Renal cortex interstitium (tissue), 11 donors: ENCODE data around the gene NOMO2. TPM values are rescaled to one million over a fixed set of nuclear protein-coding genes. Genes with fewer than 3 reads are reported as not detected.
"Not testable (repeated sequence)": the region's sequence is repeated elsewhere in the genome, so short reads cannot be mapped to it uniquely, and the experiment has no call there.

Experiments used
- DNase-seq, 11 donors: peaks; one replicate each; pipeline ENCODE4 v3.0.0-alpha.2; 2013; ENCODE audit warnings: low read depth in 9 of 11, low spot score in 4 of 11; ENCODE audit errors: extremely low read depth in 1 of 11
- polyA plus RNA-seq, 3 donors: library from polyadenylated mRNA; unstranded; fragments of 120-200 nt; gene quantifications; one replicate each; pipeline ENCODE4 v1.2.1, GENCODE V29; 2013; ENCODE audit not compliant: insufficient read length in 3 of 3

The NOMO2 gene
- polyA plus RNA-seq, 3 donors: 68.7 to 75.4 (median 70.7) TPM

DNA sequence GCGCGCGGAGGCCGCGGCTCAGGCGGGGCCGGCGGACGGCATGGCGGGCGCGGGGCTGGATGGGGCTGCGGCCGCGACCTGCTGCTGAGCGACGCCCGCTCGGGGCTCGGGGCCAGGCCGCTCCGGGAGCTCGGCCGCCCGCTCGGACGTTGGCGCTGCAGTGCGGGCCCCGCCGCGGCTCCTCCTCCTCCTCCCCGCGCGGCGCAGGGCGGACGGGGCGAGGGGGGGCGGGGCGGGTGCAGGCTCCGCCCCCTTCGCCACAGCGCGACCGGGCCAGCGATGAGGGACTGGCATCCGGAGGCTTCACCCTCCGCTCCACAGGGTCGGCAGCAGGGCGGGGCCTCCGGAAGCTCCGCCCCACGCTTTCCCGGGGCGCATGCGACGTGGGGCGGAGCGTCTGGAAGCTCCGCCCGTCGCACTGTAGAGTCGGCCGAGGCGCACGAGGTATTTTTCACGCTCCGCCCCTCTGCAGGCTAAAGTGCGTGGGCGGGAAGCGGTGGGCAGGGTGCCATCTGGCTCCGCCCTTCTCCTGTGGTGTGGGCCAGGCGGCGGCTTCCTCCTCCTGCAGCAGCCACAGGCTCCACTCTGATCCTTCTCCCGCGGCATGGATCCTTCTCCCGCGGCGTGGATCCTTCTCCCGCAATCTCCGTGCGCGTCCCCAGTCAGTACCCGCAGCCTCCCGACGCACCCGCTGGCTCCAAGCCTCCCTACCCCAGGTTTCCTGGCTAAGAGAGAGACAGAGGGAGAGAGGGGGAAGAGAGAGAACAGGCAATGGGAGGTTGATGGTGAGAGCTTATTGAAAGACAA, 159.8 kb downstream of the NOMO2 start:
- DNase-seq: not testable (repeated sequence)

DNA sequence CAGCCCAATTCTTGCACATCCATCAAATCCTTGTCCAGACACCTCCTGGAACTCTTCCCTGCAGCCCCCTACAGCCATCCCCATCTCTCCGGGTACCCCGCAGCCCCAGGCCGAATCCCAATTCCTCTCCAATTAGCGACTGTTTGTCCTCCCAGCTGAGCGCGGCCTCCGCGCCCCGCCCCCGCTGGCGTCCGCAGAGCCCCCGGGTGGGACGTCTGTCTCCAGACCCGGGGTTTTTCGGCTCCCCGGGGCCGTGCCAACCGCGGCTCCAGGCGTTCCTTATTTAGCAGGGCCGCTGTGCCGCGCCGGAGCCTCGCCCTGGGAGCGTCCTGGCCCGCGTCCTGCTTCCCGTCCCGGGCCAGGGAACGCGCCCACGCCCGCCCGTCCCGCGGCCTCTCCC, 160.7 kb downstream of the NOMO2 start:
- DNase-seq: not testable (repeated sequence)

DNA sequence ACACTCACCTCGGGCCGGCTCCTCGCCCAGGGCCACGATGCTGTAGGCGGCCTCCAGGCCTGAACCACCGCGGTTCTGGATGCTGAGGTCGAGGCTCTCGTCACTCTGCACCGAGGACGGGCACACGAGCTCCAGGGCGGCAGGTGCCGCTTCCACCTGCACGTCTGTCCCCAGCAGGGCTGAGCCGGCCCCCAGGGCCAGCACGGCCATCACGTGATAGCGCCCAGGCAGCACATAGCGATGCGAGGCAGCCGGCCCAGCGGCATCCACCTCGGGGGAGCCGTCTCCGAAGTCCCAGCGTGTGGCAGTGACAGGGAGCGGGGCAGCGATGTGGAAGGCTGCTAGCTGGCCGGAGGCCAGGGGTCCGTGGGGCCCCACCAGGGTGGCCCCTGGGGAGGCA, 167.5 kb downstream of the NOMO2 start:
- not testable (repeated sequence) for DNase-seq

DNA sequence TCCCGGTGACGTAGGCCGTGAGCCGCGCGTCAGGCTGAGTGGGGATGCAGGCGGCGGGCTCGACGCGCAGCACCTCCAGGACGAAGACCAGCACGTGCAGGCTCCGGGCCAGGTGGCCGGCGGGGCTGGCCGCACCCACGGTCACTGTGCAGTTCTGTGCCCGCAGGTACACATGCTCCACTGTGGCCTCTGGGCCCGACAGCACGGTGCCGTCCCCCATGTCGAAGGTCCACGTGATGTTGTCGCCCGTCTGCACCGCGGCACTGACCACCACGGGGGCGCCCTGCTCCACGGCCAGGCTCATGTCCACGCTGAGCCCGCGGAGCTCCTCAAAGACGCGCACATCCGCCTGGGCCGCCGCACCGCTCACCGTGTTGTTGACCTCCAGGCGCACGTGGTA, 174.1 kb downstream of the NOMO2 start:
- DNase-seq: not testable (repeated sequence)

DNA sequence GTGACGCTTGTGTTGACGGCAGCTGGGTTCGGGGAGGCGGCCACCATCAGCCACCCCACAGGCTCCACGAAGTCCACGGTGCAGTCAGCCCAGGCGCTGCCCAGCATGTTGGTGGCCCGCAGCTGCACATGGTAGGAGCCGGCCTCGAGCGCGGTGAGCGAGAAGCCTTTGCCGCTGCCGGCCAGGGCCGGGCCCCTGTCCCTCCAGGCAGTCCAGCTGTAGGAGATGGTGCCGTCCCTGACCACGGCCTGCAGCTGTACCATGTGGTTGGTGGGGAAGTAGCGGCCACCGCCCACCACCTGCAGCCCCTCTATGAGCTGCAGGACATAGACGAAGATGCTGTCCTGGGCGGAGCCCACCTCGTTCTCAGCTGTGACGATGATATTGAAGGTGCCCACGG, 175.4 kb downstream of the NOMO2 start:
- not testable (repeated sequence) for DNase-seq

DNA sequence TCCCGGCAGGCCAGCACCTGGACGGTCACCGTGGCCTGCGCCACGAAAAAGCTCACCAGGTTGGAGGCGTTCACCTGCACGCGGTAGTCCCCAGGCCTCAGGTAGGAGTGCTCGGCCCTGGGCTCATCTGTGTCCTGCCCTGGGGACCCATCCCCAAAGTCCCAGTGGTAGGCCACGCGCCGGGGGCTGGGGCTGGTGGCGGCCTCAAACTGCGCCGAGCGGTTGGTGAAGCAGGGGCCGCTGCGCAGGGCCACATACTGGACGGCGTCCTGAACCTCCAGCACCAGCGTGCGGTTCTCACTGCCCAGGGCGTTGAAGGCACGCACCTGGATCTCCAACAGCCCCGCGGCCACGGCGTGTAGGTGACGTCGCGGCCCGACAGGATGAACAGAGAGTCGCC, 176.6 kb downstream of the NOMO2 start:
- DNase-seq: not testable (repeated sequence)

DNA sequence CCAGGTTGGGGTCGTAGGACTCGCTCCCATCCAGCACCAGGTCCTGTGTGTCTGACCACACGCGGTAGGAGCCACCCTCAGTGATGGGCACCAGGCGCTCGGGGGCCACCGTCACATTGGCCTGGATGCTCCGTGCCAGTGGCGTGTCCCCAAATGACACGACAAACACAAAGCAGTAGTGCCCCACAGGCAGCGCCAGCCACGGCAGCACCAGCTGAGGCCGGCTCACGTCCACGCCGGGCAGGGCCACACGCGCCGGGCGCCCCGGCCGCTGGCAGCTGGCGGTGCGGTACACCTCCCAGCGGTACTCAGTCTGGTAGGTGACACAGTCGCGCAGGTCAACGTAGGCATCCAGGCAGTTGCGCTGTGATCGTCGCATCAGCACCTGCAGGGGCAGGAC, 177.0 kb downstream of the NOMO2 start:
- DNase-seq: not testable (repeated sequence)

DNA sequence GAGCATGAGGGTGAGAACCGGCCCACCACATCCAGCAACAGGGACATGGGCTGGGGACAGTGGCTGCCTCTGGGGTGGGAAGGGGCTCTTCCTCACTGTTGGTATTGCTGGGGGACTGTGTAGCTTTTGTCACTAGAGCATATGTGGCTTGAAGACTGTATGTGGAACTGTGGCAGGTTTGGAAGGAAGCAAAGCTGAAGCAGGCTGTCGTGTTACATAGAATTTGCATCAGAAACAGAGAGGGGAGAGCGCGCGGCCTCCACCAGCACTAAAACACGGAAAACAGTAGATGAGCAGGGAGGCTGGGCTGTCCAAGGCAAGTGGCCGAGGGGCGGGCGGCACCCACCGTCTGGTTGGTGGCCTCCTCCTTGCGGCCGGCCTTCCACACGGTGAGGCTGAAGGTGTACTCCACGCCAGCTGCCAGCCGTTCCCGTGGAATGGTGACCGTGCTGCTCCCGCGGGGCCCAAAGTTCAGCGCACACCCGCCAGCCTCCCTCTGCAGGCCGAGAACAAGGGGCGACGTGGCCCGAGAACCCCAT, 177.7 kb downstream of the NOMO2 start:
- not testable (repeated sequence) for DNase-seq

DNA sequence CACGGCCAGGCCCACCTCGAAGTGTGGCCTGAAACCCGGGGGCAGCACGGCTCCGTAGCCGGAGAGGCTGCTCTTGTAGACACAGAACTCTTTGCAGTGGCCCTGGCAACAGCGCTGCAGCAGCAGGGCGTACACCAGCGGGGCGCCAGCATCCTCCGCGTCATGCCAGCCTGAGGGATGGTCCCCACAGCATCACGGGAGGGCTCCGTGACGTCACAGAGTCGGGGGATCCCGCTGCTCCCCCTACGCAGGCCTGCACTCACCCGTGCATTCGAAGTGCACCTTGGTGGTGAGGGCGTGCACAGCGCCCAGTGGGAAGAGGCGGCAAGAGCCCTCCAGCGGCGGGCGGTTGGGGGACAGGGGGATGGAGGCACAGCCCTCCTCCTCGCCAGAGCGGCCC, 179.2 kb downstream of the NOMO2 start:
- DNase-seq: not testable (repeated sequence)

Other genes starting within 250 kb of the NOMO2 start
- 10 to 100 TPM in 1 of 3 donors, 1 to 10 TPM in 2; 1.4 to 61.6 (median 2.8) TPM for gene NPIPA8, start 225.4 kb downstream of the NOMO2 start, polyA plus RNA-seq
- 1,000 to 10,000 TPM; 1,826 to 2,462 (median 2,428) TPM for gene RPS15A, start 228.2 kb upstream of the NOMO2 start, polyA plus RNA-seq
- gene ARL6IP1, start 239.5 kb upstream of the NOMO2 start, polyA plus RNA-seq: 100 to 1,000 TPM; 246 to 312 (median 264) TPM